Measurements from ENCODE around the gene RAB5A.
A peak's percentile ranks its signal among the peaks of the same experiment; 100 is the strongest.
"Not testable (repeated sequence)": the region's sequence is repeated elsewhere in the genome, so short reads cannot be mapped to it uniquely, and the experiment has no call there.

The RAB5A gene

GRCh38 chr3:20022954-20023622, 76.2 kb downstream of the RAB5A start:
- no peak for DNase-seq (ENCODE audit: low read depth)
- no peak for TF ChIP-seq CTCF (IDR thresholded peaks at IDR 0.05; ENCODE audit: control insufficient read depth, extremely low read depth, insufficient read depth)
- H3K4me3 ChIP-seq (ENCODE audit: low read depth, low read length) = no peak overlapping the region

- no peak overlapping the region for H3K4me3 ChIP-seq (ENCODE audit: low read depth, low read length)
- no peak for TF ChIP-seq CTCF (IDR thresholded peaks at IDR 0.05; ENCODE audit: control insufficient read depth, extremely low read depth, insufficient read depth)
- DNase-seq (ENCODE audit: low read depth) = peak; percentile 28
These were observed 76.9 kb downstream of the RAB5A start for GRCh38 chr3:20023623-20024405.

GRCh38 chr3:20027136-20027535, 80.2 kb downstream of the RAB5A start:
- no peak for DNase-seq (ENCODE audit: low read depth)
- H3K4me3 ChIP-seq (ENCODE audit: low read depth, low read length) = no peak overlapping the region
- TF ChIP-seq CTCF (IDR thresholded peaks at IDR 0.05; ENCODE audit: control insufficient read depth, extremely low read depth, insufficient read depth) = no peak

- H3K4me3 ChIP-seq (ENCODE audit: low read depth, low read length) = no peak overlapping the region
- no peak for TF ChIP-seq CTCF (IDR thresholded peaks at IDR 0.05; ENCODE audit: control insufficient read depth, extremely low read depth, insufficient read depth)
- no peak for DNase-seq (ENCODE audit: low read depth)
These were observed 82.0 kb downstream of the RAB5A start for GRCh38 chr3:20028905-20029331.

- not testable (repeated sequence) for DNase-seq (ENCODE audit: low read depth); H3K4me3 ChIP-seq (ENCODE audit: low read depth, low read length)
These were observed 85.0 kb downstream of the RAB5A start for GRCh38 chr3:20031939-20032338.
